GM12878 (cell line): ENCODE measurements around the gene SSC4D.

Experiments
- EZH2 ChIP-seq: IDR thresholded peaks from 2 replicates; pipeline ENCODE4 v1.6.1; 2012; ENCODE audit warnings: low read depth, mild to moderate bottlenecking, control low read depth, inconsistent platforms, low read length, borderline replicate concordance; ENCODE audit not compliant: control insufficient read depth
- ZZZ3 ChIP-seq: IDR thresholded peaks from 2 replicates; pipeline ENCODE4 v1.6.1; 2011; ENCODE audit warnings: low read depth; ENCODE audit not compliant: control insufficient read depth, insufficient read length
- TF ChIP-seq, protein P1 (sequence below), 3 experiments: IDR thresholded peaks in 2 of 3; conservative IDR thresholded peaks in 1 of 3; 2 replicates each; pipeline ENCODE4 v1.5.1; 2011; ENCODE audit warnings: low read depth in 3 of 3, low read length in 3 of 3, mild to moderate bottlenecking in 3 of 3, control low read depth in 2 of 3, moderate library complexity in 2 of 3, inconsistent platforms in 1 of 3, mixed read lengths in 1 of 3; ENCODE audit not compliant: control insufficient read depth in 2 of 3, insufficient read depth in 1 of 3; ENCODE audit errors: extremely low read depth in 1 of 3

DNA sequence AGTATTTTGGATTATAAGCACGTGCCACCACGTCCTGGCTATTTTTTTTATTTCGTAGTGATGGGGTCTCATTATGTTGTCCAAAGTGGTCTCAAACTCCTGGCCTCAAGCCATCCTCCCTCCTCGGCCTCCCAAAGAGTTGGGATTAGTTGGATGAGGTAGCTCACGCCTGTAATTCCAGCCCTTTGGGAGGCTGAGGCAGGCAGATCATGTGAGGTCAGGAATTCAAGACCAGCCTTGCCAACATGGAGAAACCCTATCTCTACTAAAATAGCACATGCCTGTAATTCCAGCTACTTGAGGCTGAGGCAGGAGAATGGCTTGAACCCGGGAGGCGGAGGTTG, 28.9 kb downstream of the SSC4D start:
- TF ChIP-seq, protein P1, sequence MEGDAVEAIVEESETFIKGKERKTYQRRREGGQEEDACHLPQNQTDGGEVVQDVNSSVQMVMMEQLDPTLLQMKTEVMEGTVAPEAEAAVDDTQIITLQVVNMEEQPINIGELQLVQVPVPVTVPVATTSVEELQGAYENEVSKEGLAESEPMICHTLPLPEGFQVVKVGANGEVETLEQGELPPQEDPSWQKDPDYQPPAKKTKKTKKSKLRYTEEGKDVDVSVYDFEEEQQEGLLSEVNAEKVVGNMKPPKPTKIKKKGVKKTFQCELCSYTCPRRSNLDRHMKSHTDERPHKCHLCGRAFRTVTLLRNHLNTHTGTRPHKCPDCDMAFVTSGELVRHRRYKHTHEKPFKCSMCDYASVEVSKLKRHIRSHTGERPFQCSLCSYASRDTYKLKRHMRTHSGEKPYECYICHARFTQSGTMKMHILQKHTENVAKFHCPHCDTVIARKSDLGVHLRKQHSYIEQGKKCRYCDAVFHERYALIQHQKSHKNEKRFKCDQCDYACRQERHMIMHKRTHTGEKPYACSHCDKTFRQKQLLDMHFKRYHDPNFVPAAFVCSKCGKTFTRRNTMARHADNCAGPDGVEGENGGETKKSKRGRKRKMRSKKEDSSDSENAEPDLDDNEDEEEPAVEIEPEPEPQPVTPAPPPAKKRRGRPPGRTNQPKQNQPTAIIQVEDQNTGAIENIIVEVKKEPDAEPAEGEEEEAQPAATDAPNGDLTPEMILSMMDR (IDR thresholded peaks at IDR 0.05 in 2 of 3, conservative IDR thresholded peaks at IDR 0.05 in 1 of 3; ENCODE audit: control insufficient read depth in 2 of 3, extremely low read depth in 1 of 3, insufficient read depth in 1 of 3, low read depth in 3 of 3, low read length in 3 of 3): no peak
- no peak for TF ChIP-seq ZZZ3
- TF ChIP-seq EZH2: no peak
